NCI-H226 (cell line): Measurements from ENCODE around the gene ACTR5.
"Not testable (repeated sequence)": the region's sequence is repeated elsewhere in the genome, so short reads cannot be mapped to it uniquely, and the experiment has no call there.

Experiments used
- DNase-seq: peaks from one replicate; pipeline ENCODE4 v3.0.0-alpha.2; 2015

Gene ACTR5

GRCh38 chr20:38805958-38806854 is 57.9 kb downstream of the ACTR5 start:
- no peak for DNase-seq

GRCh38 chr20:38806855-38807655 is 58.8 kb downstream of the ACTR5 start:
- no peak for DNase-seq

- DNase-seq, result no peak
Observed at GRCh38 chr20:38809942-38810341, 61.7 kb downstream of the ACTR5 start.

- DNase-seq, result no peak
Observed at GRCh38 chr20:38810926-38811630, 62.8 kb downstream of the ACTR5 start.

GRCh38 chr20:38811769-38812168 is 63.5 kb downstream of the ACTR5 start:
- no peak for DNase-seq

- DNase-seq, result no peak
Observed at GRCh38 chr20:38812182-38812581, 63.9 kb downstream of the ACTR5 start.

- DNase-seq, result no peak
Observed at GRCh38 chr20:38812709-38813573, 64.7 kb downstream of the ACTR5 start.

GRCh38 chr20:38813574-38813962 is 65.3 kb downstream of the ACTR5 start:
- DNase-seq, result not testable (repeated sequence)

- no peak for DNase-seq
Observed at GRCh38 chr20:38815446-38815845, 67.2 kb downstream of the ACTR5 start.

- DNase-seq, result no peak
Observed at GRCh38 chr20:38818113-38819065, 70.1 kb downstream of the ACTR5 start.
